ENCODE results near the gene MARCHF5. TPM values are rescaled to one million over a fixed set of nuclear protein-coding genes. Genes with fewer than 3 reads are reported as not detected.

The MARCHF5 gene
- total RNA-seq, result 10 to 100 TPM; 10.2 to 19.2 (median 14.1) TPM

- DNase-seq (ENCODE audit: low spot score in 2 of 2), result peak; percentile 96 to 99
- H3K4me3 ChIP-seq (ENCODE audit: low read depth, poor library complexity, severe bottlenecking), result peak within 1 kb of the TSS; percentile 94
- TF ChIP-seq CTCF (IDR thresholded peaks at IDR 0.05) (peak in 1 of 3 donors; percentile 52), POLR2A (IDR thresholded peaks at IDR 0.05) (peak in 1 of 2 donors; percentile 18)
- WGBS, 2 donors, result 0% methylated on average over 34 to 49 of the region's 79 CpGs
- intact Hi-C loops (cut with DNase I; ENCODE audit: low total_unique reads), result no loop called here
These were observed at the start of gene MARCHF5, which contains the start of gene CPEB3 for GRCh38 chr10:92290837-92291615. TSS of gene MARCHF5 (plus strand) at chr10:92291167. CDS start at chr10:92291495, 328 bp downstream. TSS of gene CPEB3 (minus strand) at chr10:92291078. CDS start at chr10:92240350, 50,728 bp downstream.

GRCh38 chr10:92241501-92241900 is 49.5 kb upstream of the MARCHF5 start:
- intact Hi-C loops (cut with DNase I; ENCODE audit: low total_unique reads), result no loop called here
- TF ChIP-seq CTCF (IDR thresholded peaks at IDR 0.05), result no peak
- TF ChIP-seq POLR2A (IDR thresholded peaks at IDR 0.05), result no peak
- no peak overlapping the region for H3K4me3 ChIP-seq (ENCODE audit: low read depth, poor library complexity, severe bottlenecking)
- 32 to 40% methylated on average over 1 of the region's 1 CpG for WGBS, 2 donors
- DNase-seq (ENCODE audit: low spot score in 2 of 2), result no peak

- intact Hi-C loops (cut with DNase I; ENCODE audit: low total_unique reads), result no loop called here
- no peak for TF ChIP-seq POLR2A (IDR thresholded peaks at IDR 0.05)
- TF ChIP-seq CTCF (IDR thresholded peaks at IDR 0.05), result no peak
- 46 to 47% methylated on average over 2 of the region's 2 CpGs for WGBS, 2 donors
- no peak overlapping the region for H3K4me3 ChIP-seq (ENCODE audit: low read depth, poor library complexity, severe bottlenecking)
- no peak for DNase-seq (ENCODE audit: low spot score in 2 of 2)
These were observed 48.6 kb upstream of the MARCHF5 start for GRCh38 chr10:92242380-92242779.

GRCh38 chr10:92242910-92243671 is 47.9 kb upstream of the MARCHF5 start:
- WGBS, 2 donors, result 6 to 13% methylated on average over 8 of the region's 8 CpGs
- TF ChIP-seq POLR2A (IDR thresholded peaks at IDR 0.05), result no peak
- TF ChIP-seq CTCF (IDR thresholded peaks at IDR 0.05), result no peak
- intact Hi-C loops (cut with DNase I; ENCODE audit: low total_unique reads), result no loop called here
- DNase-seq (ENCODE audit: low spot score in 2 of 2), result peak; percentile 56 to 84
- H3K4me3 ChIP-seq (ENCODE audit: low read depth, poor library complexity, severe bottlenecking), result no peak overlapping the region

- no peak for DNase-seq (ENCODE audit: low spot score in 2 of 2)
- H3K4me3 ChIP-seq (ENCODE audit: low read depth, poor library complexity, severe bottlenecking), result no peak overlapping the region
- TF ChIP-seq CTCF (IDR thresholded peaks at IDR 0.05) (no peak), POLR2A (IDR thresholded peaks at IDR 0.05) (no peak)
- intact Hi-C loops (cut with DNase I; ENCODE audit: low total_unique reads), result no loop called here
- WGBS, 2 donors, result 63 to 66% methylated on average over 3 of the region's 3 CpGs
These were observed 46.2 kb upstream of the MARCHF5 start for GRCh38 chr10:92244796-92245195.

Measured in lower leg skin (tissue), 4 donors.